Transverse colon (tissue), 4 donors: ENCODE results near the gene HACL1. TPM values are rescaled to one million over a fixed set of nuclear protein-coding genes. Genes with fewer than 3 reads are reported as not detected.

ENCODE experiments used
- DNase-seq: peaks from one replicate; pipeline ENCODE4 v3.0.0-alpha.2; 2019
- H3K27ac ChIP-seq, 4 donors: fragments of 200-600 bp; sonication (generic); 2 replicates each; pipeline ENCODE4 v1.5.1; 2016 to 2018; ENCODE audit warnings: inconsistent platforms in 4 of 4
- H3K27me3 ChIP-seq: fragments of 200-600 bp; sonication (generic); 2 replicates; pipeline ENCODE4 v1.5.1; 2017; ENCODE audit warnings: inconsistent platforms
- H3K36me3 ChIP-seq, 4 donors: fragments of 200-600 bp; sonication (generic); 2 replicates each; pipeline ENCODE4 v1.5.1; 2017 to 2019; ENCODE audit warnings: inconsistent platforms in 4 of 4
- H3K4me1 ChIP-seq, 4 donors: fragments of 200-600 bp; sonication (generic); 2 replicates each; pipeline ENCODE4 v1.5.1; 2017 to 2020; ENCODE audit warnings: inconsistent platforms in 4 of 4
- H3K4me3 ChIP-seq, 4 donors: fragments of 200-600 bp; sonication (generic); 1 replicate in 1 of 4; 2 replicates in 3 of 4; pipeline versions ENCODE4 v1.5.1 to v1.6.1; 2017 to 2019; ENCODE audit warnings: inconsistent platforms in 4 of 4
- H3K9me3 ChIP-seq, 2 donors: fragments of 200-600 bp; sonication (generic); 2 replicates each; pipeline ENCODE4 v1.5.1; 2017 to 2019; ENCODE audit warnings: inconsistent platforms in 2 of 2
- EP300 ChIP-seq: sonication (generic); formaldehyde crosslinking; IDR thresholded peaks from one replicate; pipeline ENCODE4 v1.6.1; 2017; ENCODE audit warnings: antibody characterized with exemption, low read depth
- POLR2A ChIP-seq: fragments of 450-650 bp; IDR thresholded peaks from one replicate; pipeline ENCODE4 v1.6.1; 2016; ENCODE audit warnings: antibody characterized with exemption, mild to moderate bottlenecking, moderate library complexity
- POLR2AphosphoS5 ChIP-seq, 3 donors: sonication (generic); formaldehyde crosslinking; IDR thresholded peaks; one replicate each; pipeline ENCODE4 v1.6.1; 2016; ENCODE audit warnings: antibody characterized with exemption in 3 of 3
- WGBS, 2 donors: methylation state at CpG; one replicate each; pipeline ENCODE4 v1.1.5; 2018; ENCODE audit warnings: low coverage in 1 of 2; 5-methylcytosine and 5-hydroxymethylcytosine counted together
- in situ Hi-C, 4 donors: fragments of 200-750 bp; cut with MboI; loops; one replicate each; pipeline versions ENCODE4 v1.15.0 to v1.15.1; 2017; ENCODE audit warnings: low sequenced_read_pairs in 3 of 4, low pct_ligation_motif_present in 1 of 4, low pct_unique_long_range_greater_than_20kb in 1 of 4
- intact Hi-C: fragments of 100-400 bp; cut with DNase I; formaldehyde crosslinking; loops from one replicate; pipeline ENCODE4 v1.15.1; 2023; ENCODE audit warnings: low total_unique reads
- total RNA-seq, 4 donors: library from RNA; depleted of rRNA; stranded (reverse); fragments of >200 nt; gene quantifications; one replicate each; pipeline ENCODE4 v1.1.0, GENCODE V29; 2016
- TF ChIP-seq, protein P1 (sequence below), 5 experiments: fragments of 200-600 bp in 3 of 5; fragments of 450-650 bp in 2 of 5; sonication (generic) in 3 of 5; IDR thresholded peaks; 1 replicate in 2 of 5; 2 replicates in 3 of 5; pipeline ENCODE4 v1.5.1; 2016 to 2017; ENCODE audit warnings: antibody characterized with exemption in 5 of 5, inconsistent platforms in 3 of 5, mild to moderate bottlenecking in 2 of 5, moderate library complexity in 1 of 5

The HACL1 gene
- total RNA-seq, 4 donors from 2014 or later: 7.5 to 21.3 (median 17.1) TPM

GRCh38 chr3:15578289-15578867, 23.0 kb downstream of the HACL1 start:
- peaks cover 0 to 15% (median 5%) of the 10 kb centered on the region in 4 donors for H3K36me3 ChIP-seq
- H3K27ac ChIP-seq: no peak overlapping the region
- 82% methylated on average over 2 to 3 of the region's 3 CpGs for WGBS, 2 donors
- TF ChIP-seq EP300 (no peak), POLR2A (no peak), POLR2AphosphoS5 (IDR thresholded peaks at IDR 0.05) (no peak)
- TF ChIP-seq, protein P1, sequence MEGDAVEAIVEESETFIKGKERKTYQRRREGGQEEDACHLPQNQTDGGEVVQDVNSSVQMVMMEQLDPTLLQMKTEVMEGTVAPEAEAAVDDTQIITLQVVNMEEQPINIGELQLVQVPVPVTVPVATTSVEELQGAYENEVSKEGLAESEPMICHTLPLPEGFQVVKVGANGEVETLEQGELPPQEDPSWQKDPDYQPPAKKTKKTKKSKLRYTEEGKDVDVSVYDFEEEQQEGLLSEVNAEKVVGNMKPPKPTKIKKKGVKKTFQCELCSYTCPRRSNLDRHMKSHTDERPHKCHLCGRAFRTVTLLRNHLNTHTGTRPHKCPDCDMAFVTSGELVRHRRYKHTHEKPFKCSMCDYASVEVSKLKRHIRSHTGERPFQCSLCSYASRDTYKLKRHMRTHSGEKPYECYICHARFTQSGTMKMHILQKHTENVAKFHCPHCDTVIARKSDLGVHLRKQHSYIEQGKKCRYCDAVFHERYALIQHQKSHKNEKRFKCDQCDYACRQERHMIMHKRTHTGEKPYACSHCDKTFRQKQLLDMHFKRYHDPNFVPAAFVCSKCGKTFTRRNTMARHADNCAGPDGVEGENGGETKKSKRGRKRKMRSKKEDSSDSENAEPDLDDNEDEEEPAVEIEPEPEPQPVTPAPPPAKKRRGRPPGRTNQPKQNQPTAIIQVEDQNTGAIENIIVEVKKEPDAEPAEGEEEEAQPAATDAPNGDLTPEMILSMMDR (IDR thresholded peaks at IDR 0.05): no peak
- H3K9me3 ChIP-seq: no peaks in the 10 kb centered on the region
- in situ Hi-C loops (no loop called here), intact Hi-C loops (no loop called here)
- no peak overlapping the region for H3K4me3 ChIP-seq
- no peaks in the 10 kb centered on the region for H3K4me1 ChIP-seq
- no peaks in the 10 kb centered on the region for H3K27me3 ChIP-seq
- DNase-seq: no peak

GRCh38 chr3:15576475-15576874, 24.9 kb downstream of the HACL1 start:
- Histone ChIP-seq H3K27ac (no peak overlapping the region), H3K9me3 (no peaks in the 10 kb centered on the region), H3K27me3 (no peaks in the 10 kb centered on the region), H3K36me3 (peaks cover 0 to 18% (median 2%) of the 10 kb centered on the region in 4 donors), H3K4me3 (no peak overlapping the region), H3K4me1 (no peaks in the 10 kb centered on the region)
- intact Hi-C loops (no loop called here), in situ Hi-C loops (no loop called here)
- TF ChIP-seq POLR2AphosphoS5 (IDR thresholded peaks at IDR 0.05) (no peak), EP300 (no peak)
- TF ChIP-seq, protein P1 (IDR thresholded peaks at IDR 0.05): no peak
- DNase-seq: no peak
- WGBS, 2 donors: 81 to 84% methylated on average over 3 of the region's 3 CpGs

DNA sequence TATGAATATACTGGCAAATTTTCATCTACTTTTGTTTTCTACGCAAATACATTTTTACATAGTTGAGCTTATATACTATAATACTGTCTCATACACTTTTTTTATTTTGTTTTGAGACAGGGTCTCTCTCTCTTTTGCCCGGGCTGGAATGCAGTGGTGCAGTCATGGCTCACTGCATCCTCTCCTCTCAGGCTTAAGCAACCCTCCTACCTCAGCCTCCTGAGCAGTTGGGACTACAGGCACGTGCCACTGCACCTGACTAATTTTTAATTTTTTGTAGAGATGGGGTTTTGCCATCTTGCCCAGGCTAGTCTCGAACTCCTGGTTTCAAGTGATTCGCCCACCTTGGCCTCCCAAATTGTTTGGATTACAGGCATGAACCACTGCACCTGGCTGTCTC, 25.9 kb downstream of the HACL1 start:
- peaks cover 0 to 18% (median 4%) of the 10 kb centered on the region in 4 donors for H3K36me3 ChIP-seq
- in situ Hi-C loops (no loop called here), intact Hi-C loops (no loop called here)

GRCh38 chr3:15572138-15572537, 29.2 kb downstream of the HACL1 start:
- H3K27me3 ChIP-seq: no peaks in the 10 kb centered on the region
- no peak for TF ChIP-seq EP300
- no peak for TF ChIP-seq POLR2AphosphoS5 (IDR thresholded peaks at IDR 0.05)
- TF ChIP-seq, protein P1 (IDR thresholded peaks at IDR 0.05): no peak
- no peak for TF ChIP-seq POLR2A
- no peak for DNase-seq
- in situ Hi-C loops: loop anchor here in 3 of 4 donors (25.0 kb wide), 4 partner anchors 135 to 460 kb away; partner anchors contain the start of genes EAF1 (in 3 of the 3), METTL6 (in 3 of the 3) and CAPN7 (in 2 of the 3)
- no peak overlapping the region for H3K4me3 ChIP-seq
- peaks cover 0 to 27% (median 12%) of the 10 kb centered on the region in 4 donors for H3K36me3 ChIP-seq
- no peaks in the 10 kb centered on the region for H3K4me1 ChIP-seq
- intact Hi-C loops: no loop called here
- 86 to 93% methylated on average over 4 of the region's 4 CpGs for WGBS, 2 donors
- H3K9me3 ChIP-seq: no peaks in the 10 kb centered on the region
- no peak overlapping the region for H3K27ac ChIP-seq

More for the DNA sequence above, 25.9 kb downstream of the HACL1 start:
- DNase-seq: no peak
- TF ChIP-seq EP300 (no peak), POLR2AphosphoS5 (IDR thresholded peaks at IDR 0.05) (no peak), POLR2A (no peak)
- TF ChIP-seq, protein P1 (IDR thresholded peaks at IDR 0.05): no peak
- WGBS, 2 donors: 95 to 100% methylated on average over 2 to 5 of the region's 5 CpGs
- H3K4me3 ChIP-seq: no peak overlapping the region
- H3K27ac ChIP-seq: no peak overlapping the region
- no peaks in the 10 kb centered on the region for H3K9me3 ChIP-seq
- H3K4me1 ChIP-seq: no peaks in the 10 kb centered on the region
- no peaks in the 10 kb centered on the region for H3K27me3 ChIP-seq
